ENCODE results near the gene GRIK5.
"Not testable (repeated sequence)": the region's sequence is repeated elsewhere in the genome, so short reads cannot be mapped to it uniquely, and the experiment has no call there.

The GRIK5 gene

GRCh38 chr19:42048992-42049391, 21.0 kb downstream of the GRIK5 start:
- no peak for DNase-seq (ENCODE audit: low read depth)

GRCh38 chr19:42045575-42045974, 24.4 kb downstream of the GRIK5 start:
- DNase-seq (ENCODE audit: low read depth) = no peak

DNA sequence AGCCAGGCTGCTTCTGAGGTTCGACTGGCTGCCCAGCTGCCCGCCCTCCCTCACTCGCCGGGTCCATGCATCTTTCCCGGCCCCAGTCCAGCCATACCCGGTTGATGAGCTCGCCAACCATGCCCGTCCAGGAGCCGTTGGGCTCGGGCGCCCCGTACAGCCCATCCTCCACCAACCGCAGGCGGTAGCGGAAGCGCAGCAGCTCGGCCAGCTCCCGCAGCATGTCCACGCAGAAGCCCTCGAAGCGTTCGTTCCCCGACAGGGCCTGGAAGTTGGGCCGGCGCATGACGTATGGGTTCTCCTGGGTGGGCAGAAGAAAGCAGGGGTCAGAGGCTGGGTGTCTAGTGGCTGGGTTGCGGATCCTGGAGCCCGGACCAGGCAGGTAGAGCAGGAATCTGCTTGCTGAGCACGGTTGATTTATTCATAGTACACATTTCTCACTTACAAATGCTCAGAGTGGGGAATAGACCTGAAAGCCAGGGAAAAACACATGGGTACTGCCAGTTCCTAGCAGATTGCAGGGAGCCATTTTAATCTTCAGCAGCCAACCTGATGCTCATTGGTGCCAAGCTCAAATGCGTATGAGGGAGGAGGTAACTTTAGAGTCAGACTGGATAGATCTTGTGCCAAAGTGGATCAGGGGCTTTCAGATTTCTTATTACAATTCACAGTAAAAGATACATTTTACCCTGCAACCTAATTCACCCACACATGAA, 27.4 kb downstream of the GRIK5 start:
- DNase-seq (ENCODE audit: low read depth) = no peak

GRCh38 chr19:42040491-42040890, 29.5 kb downstream of the GRIK5 start:
- not testable (repeated sequence) for DNase-seq (ENCODE audit: low read depth)

DNA sequence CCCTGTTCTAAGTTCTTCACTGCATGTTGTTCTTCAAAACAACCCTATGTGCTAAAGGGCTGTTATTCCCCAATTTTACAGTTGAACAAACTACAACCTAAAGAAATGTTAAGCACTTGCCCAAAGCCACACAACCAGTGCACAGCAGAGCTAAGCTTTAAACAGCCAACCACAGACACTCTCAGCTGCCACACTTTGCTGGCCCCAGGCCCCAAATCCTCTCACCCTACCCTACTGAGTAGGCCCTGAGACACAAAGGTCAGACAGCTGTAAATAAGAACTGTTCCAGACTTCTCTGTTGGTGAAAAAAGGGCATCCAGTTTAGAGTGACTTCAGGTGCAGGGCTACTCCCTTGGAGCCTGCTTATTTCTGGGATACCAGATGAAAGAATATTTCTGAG, 30.0 kb downstream of the GRIK5 start:
- no peak for DNase-seq (ENCODE audit: low read depth)

- DNase-seq (ENCODE audit: low read depth) = no peak
Observed at GRCh38 chr19:42038666-42039065, 31.3 kb downstream of the GRIK5 start.

GRCh38 chr19:42037649-42038048, 32.4 kb downstream of the GRIK5 start:
- DNase-seq (ENCODE audit: low read depth) = no peak

DNA sequence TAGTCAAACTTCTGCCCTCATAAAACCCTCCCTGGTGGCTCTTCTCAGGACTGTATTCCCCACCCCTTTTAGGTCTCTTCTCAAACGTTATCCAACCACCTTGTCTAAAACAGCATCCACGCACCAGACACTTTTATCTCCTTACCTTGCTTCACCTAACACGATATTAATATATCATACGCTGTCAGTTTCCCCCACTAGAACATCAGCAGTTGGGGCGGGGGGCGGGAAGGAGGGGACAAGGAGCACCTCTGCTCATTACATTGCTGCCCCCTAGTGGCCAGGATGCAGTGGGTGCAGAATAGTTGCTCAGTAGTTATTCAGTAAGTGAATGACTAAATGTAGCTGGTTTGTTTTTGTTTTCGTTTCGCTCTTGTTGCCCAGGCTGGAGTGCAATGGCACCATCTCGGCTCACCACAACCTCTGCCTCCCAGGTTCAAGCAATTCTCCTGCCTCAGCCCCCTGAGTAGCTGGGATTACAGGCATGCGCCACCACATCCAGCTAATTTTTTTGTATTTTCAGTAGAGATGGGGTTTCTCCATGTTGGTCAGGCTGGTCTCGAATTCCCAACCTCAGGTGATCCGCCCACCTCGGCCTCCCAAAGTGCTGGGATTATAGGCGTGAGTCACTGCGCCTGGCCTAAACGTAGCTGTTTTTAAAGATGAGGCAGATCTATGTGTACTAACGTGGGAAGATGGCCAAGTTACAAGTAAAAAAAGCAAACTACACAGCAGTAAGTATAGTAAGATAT, 35.2 kb downstream of the GRIK5 start:
- peak; percentile 24 for DNase-seq (ENCODE audit: low read depth)

DNA sequence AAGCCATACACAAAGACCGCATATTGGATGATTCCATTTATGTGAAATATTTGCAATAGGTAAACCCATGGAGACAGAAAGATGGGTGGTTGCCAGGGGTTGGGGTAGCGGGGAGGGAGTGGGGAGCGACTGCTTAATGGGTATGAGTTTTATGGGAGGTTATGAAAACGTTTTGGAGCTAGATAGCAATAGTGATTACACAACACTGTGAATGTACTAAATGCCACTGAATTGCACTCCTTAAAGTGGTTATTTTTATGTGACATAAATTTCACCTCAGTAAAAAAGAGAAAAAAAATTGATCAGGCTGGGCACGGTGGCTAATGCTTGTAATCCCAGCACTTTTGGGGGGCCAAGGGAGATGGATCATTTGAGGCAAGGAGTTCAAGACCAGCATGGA, 36.6 kb downstream of the GRIK5 start:
- DNase-seq (ENCODE audit: low read depth) = no peak

GRCh38 chr19:42032431-42032830, 37.6 kb downstream of the GRIK5 start:
- no peak for DNase-seq (ENCODE audit: low read depth)

- DNase-seq (ENCODE audit: low read depth) = no peak
Observed at GRCh38 chr19:42030645-42031440, 39.2 kb downstream of the GRIK5 start.

- DNase-seq (ENCODE audit: low read depth) = no peak
Observed at GRCh38 chr19:42028304-42029216, 41.4 kb downstream of the GRIK5 start.

- no peak for DNase-seq (ENCODE audit: low read depth)
Observed at GRCh38 chr19:42024622-42025111, 45.3 kb downstream of the GRIK5 start.

DNA sequence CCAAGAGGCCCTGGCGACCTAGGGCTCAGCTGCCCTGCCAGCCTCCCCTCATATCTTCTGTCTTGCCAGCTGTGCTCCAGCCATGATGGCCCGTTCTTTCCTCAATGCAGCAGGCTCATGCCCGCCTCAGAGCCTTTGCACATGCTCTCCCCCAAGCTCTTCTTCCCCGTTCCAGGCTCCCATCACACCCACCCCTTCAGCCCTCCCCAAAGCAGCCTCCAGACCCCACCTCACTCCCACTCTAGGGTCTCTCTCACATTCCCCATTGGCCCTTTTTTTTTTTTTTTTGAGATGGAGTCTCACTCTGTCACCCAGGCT, 46.1 kb downstream of the GRIK5 start:
- DNase-seq (ENCODE audit: low read depth) = no peak

- DNase-seq (ENCODE audit: low read depth) = no peak
Observed at GRCh38 chr19:42023121-42023942, 46.7 kb downstream of the GRIK5 start.

DNA sequence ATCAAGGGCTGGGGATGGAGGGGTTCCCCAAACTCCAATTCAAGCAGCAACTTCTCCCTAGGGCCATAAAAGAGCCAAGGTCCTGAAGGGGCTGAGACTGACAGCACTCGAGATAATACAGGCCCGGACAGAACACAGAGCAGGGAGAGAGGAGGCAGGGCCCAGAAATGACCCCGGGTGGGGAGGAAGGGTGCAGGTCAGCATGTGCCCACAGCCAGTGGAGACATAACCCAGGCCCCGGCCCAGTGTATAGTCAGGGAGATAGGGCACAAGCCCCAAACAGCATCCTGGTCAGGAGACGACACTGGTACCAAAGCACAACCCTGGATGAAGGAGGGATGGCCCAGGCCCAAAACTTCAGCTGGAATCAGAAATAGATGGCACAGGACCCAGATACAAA, 47.4 kb downstream of the GRIK5 start:
- no peak for DNase-seq (ENCODE audit: low read depth)

DNA sequence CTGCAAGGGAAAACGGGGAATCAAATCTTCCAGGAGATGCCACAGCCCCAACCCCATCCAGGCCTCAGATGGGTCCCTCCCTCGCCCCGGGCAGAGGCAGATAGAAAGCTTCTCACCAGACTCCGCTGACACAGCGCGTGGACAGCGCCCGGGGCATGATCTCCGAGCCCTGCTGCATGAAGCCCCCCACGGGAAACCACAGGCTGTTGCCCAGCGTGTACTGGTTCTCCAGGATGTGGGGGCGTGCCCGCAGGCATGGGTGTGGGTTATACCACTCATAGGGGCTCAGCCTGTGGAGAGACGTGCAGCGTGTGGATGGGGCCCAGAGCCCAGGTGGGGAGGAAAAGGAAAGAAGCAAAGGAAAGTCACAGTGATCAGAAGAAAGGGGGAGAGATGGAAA, 48.8 kb downstream of the GRIK5 start:
- DNase-seq (ENCODE audit: low read depth) = no peak

DNA sequence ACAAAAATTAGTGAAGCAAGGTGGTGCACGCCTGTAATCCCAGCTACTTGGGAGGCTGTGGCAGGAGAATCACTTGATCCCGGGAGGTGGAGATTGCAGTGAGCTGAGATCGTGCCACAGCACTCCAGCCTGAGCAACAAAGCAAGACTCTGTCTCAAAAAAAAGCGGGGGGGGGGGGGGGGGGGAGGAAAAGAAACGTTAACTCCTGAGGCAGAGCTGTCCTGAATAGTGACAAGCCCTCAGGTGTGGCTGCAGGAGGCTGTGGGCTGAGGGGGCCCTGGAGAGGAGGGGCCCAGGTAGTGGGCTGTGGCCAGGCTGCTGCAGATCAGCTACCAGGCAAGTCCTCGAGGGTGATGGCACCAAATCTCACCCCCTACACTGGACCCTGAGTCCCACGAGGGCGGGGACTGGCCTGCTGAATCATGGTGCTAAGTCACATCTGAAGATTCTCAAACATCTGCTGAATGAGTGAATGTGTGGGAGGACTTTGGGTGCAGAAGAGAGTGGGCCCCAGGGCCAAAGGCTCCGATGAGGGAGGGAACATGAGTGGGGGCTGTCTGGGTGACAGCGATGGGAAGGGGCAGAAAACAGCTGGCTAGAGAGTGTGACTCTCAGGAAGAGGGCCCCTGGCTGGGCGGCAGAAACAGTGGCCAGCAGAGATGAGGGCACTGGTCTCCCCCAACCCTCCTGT, 51.4 kb downstream of the GRIK5 start:
- no peak for DNase-seq (ENCODE audit: low read depth)

DNA sequence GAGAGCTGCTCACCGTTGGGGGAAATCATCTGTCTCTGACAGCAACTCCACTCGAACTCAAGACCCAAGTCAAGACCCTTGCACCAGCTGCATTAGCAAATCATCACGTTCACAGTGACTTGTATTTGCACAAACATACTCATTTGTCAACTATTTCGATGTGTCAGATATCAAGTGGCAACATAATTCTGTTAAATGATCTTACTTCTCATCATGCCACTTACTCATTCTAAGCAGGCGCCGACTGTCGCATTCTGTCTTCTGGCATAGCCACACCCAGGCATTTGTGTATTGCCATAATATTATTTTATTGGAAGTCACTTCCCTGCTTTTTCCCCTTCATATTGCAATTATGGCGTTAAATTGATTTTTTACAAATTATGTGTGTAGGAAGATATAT, 53.0 kb downstream of the GRIK5 start:
- no peak for DNase-seq (ENCODE audit: low read depth)

- not testable (repeated sequence) for DNase-seq (ENCODE audit: low read depth)
Observed at GRCh38 chr19:42012747-42013146, 57.3 kb downstream of the GRIK5 start.
